Stimulated activated CD4-positive, alpha-beta T cell treated with anti-CD3 and anti-CD28 coated beads, Interleukin-4, amount 100 ng/mL, for 48 hours (primary cell): ENCODE results near the gene CHURC1.
A peak's percentile ranks its signal among the peaks of the same experiment; 100 is the strongest.

Experiments used
- DNase-seq, 2 donors: peaks; one replicate each; pipeline ENCODE4 v3.0.0-alpha.2; 2020; ENCODE audit warnings: low read depth in 2 of 2

CHURC1 gene

GRCh38 chr14:64914237-64915028 lies at the start of gene CHURC1:
Gene CHURC1 (plus strand): TSS chr14:64914455. CDS start chr14:64914496, 41 bp downstream.
- peak; percentile 94 to 97 for DNase-seq

- DNase-seq = no peak
Measured at GRCh38 chr14:64865109-64865508, 49.1 kb upstream of the CHURC1 start.

- DNase-seq = no peak
Measured at GRCh38 chr14:64865992-64866391, 48.3 kb upstream of the CHURC1 start.

GRCh38 chr14:64867182-64867581 lies 47.1 kb upstream of the CHURC1 start:
- no peak for DNase-seq

- no peak for DNase-seq
Measured at GRCh38 chr14:64868379-64868778, 45.9 kb upstream of the CHURC1 start.

GRCh38 chr14:64868841-64869240 lies 45.4 kb upstream of the CHURC1 start:
- no peak for DNase-seq

GRCh38 chr14:64870160-64870559 lies 44.1 kb upstream of the CHURC1 start:
- no peak for DNase-seq

- DNase-seq = no peak
Measured at GRCh38 chr14:64871344-64871743, 42.9 kb upstream of the CHURC1 start.

- no peak for DNase-seq
Measured at GRCh38 chr14:64873506-64874219, 40.6 kb upstream of the CHURC1 start.

- DNase-seq = no peak
Measured at GRCh38 chr14:64875350-64875749, 38.9 kb upstream of the CHURC1 start.

- no peak for DNase-seq
Measured at GRCh38 chr14:64877846-64878245, 36.4 kb upstream of the CHURC1 start.

GRCh38 chr14:64878837-64879634 lies 35.2 kb upstream of the CHURC1 start:
- no peak for DNase-seq

- DNase-seq = peak; percentile 37 to 52
Measured at GRCh38 chr14:64879635-64880220, 34.5 kb upstream of the CHURC1 start, which contains the start of gene SPTB. Gene SPTB (minus strand): TSS chr14:64879907. CDS start chr14:64823094, 56,813 bp downstream.

GRCh38 chr14:64880221-64881121 lies 33.8 kb upstream of the CHURC1 start:
- peak; percentile 47 to 51 for DNase-seq

- DNase-seq = no peak
Measured at GRCh38 chr14:64885559-64885958, 28.7 kb upstream of the CHURC1 start.

- no peak for DNase-seq
Measured at GRCh38 chr14:64889352-64889751, 24.9 kb upstream of the CHURC1 start.

GRCh38 chr14:64891173-64891838 lies 22.9 kb upstream of the CHURC1 start:
- no peak for DNase-seq

GRCh38 chr14:64891839-64892375 lies 22.3 kb upstream of the CHURC1 start:
- DNase-seq = no peak

- DNase-seq = no peak
Measured at GRCh38 chr14:64899958-64900357, 14.3 kb upstream of the CHURC1 start.

GRCh38 chr14:64906022-64906421 lies 8.2 kb upstream of the CHURC1 start:
- no peak for DNase-seq
